ENCODE measurements around the gene STARD9. TPM values are rescaled to one million over a fixed set of nuclear protein-coding genes. Genes with fewer than 3 reads are reported as not detected.
A peak's percentile ranks its signal among the peaks of the same experiment; 100 is the strongest.

The STARD9 gene
- total and polyA plus RNA-seq, 10 of the 15 experiments (the other 5 are each of a cell fraction or from before 2014, with no cell fraction given), result 0.58 to 11.5 (median 6.1) TPM

DNA sequence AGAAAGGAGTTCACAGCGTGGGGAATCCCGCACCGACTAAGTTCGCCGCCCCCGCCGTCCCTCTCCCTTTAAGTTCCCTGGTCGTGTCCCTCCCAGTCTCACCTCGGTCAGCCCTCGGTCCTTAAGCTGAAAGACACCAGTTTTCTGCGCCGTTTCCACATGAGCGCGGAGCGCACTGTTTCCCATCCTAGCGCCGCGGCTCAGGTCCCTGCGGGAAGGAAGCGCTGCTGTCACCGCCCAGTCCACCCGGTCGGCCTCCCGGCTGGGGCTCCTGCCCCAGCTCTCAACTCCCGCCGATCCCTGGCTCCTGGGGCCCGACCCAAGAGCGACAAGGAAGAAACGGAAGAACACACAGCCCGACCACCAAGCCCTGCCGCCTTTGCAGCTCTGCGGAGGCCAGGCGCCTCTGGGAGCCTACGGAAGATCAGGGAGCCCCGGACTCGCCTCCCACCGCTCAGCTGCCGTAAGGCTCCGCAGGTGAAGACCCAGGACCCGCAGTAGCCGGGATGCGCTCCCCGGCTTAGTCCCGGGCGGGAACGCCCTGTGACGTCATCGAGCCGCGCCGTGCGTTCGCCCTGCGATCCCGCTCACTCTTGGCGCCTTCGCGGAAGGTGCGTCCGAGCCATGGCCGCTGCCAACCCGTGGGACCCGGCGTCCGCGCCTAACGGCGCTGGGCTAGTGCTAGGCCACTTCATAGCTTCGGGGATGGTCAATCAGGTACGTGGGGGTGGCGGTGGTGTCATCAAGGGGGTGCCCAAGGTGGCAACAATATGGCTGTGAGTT lies 27.0 kb upstream of the STARD9 start, which contains the start of the genes HAUS2 and LRRC57 (continued):
- TF ChIP-seq E4F1 (IDR thresholded peaks at IDR 0.05; ENCODE audit: borderline replicate concordance, partially characterized antibody) (peak; percentile 18), RUNX3 (IDR thresholded peaks at IDR 0.05; ENCODE audit: low read length) (peak; percentile 46; the same call in 1 of the 2 replicates), WRNIP1 (IDR thresholded peaks at IDR 0.05; ENCODE audit: borderline replicate concordance, low read depth, low read length) (no peak), CBFB (IDR thresholded peaks at IDR 0.05; ENCODE audit: low read depth) (no peak; the same call in 1 of the 2 replicates), BMI1 (IDR thresholded peaks at IDR 0.05; ENCODE audit: borderline replicate concordance) (no peak), NR2C2 (IDR thresholded peaks at IDR 0.05; ENCODE audit: borderline replicate concordance, control insufficient read depth, insufficient read length, low read depth) (no peak), SMARCA5 (IDR thresholded peaks at IDR 0.05) (0 out of 2 replicates have a peak, but pooled peaks have one; percentile 51), SIN3A (IDR thresholded peaks at IDR 0.05; ENCODE audit: low read depth, low read length) (peak; percentile 80; the same call in 1 of the 2 replicates), POLR2AphosphoS2 (IDR thresholded peaks at IDR 0.05; ENCODE audit: low read depth, low read length) (peak; percentile 82), GABPA (IDR thresholded peaks at IDR 0.05; ENCODE audit: low read depth) (no peak), CBX3 (IDR thresholded peaks at IDR 0.05; ENCODE audit: borderline replicate concordance, low read depth) (no peak), TARDBP (IDR thresholded peaks at IDR 0.05; ENCODE audit: borderline replicate concordance) (no peak; the same call in 1 of the 2 replicates), EED (IDR thresholded peaks at IDR 0.05; ENCODE audit: low read depth) (0 out of 2 replicates have a peak, but pooled peaks have one; percentile 33), TAF1 (IDR thresholded peaks at IDR 0.05; ENCODE audit: borderline replicate concordance, low read depth, low read length) (peak; percentile 82; the same call in 1 of the 2 replicates), CREM (IDR thresholded peaks at IDR 0.05; ENCODE audit: low read depth) (peak; percentile 99), NR2F1 (conservative IDR thresholded peaks at IDR 0.05) (0 out of 2 replicates have a peak, but pooled peaks have one; percentile 40), SIX5 (IDR thresholded peaks at IDR 0.05; ENCODE audit: low read depth, low read length, severe bottlenecking) (no peak)
- TF ChIP-seq, protein P1, sequence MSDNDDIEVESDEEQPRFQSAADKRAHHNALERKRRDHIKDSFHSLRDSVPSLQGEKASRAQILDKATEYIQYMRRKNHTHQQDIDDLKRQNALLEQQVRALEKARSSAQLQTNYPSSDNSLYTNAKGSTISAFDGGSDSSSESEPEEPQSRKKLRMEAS (IDR thresholded peaks at IDR 0.05; ENCODE audit: low read depth, low read length), result peak; percentile 60
- TF ChIP-seq, protein P2, sequence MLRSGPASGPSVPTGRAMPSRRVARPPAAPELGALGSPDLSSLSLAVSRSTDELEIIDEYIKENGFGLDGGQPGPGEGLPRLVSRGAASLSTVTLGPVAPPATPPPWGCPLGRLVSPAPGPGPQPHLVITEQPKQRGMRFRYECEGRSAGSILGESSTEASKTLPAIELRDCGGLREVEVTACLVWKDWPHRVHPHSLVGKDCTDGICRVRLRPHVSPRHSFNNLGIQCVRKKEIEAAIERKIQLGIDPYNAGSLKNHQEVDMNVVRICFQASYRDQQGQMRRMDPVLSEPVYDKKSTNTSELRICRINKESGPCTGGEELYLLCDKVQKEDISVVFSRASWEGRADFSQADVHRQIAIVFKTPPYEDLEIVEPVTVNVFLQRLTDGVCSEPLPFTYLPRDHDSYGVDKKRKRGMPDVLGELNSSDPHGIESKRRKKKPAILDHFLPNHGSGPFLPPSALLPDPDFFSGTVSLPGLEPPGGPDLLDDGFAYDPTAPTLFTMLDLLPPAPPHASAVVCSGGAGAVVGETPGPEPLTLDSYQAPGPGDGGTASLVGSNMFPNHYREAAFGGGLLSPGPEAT (IDR thresholded peaks at IDR 0.05; ENCODE audit: low read depth), result peak; percentile 89
- TF ChIP-seq, protein P3, sequence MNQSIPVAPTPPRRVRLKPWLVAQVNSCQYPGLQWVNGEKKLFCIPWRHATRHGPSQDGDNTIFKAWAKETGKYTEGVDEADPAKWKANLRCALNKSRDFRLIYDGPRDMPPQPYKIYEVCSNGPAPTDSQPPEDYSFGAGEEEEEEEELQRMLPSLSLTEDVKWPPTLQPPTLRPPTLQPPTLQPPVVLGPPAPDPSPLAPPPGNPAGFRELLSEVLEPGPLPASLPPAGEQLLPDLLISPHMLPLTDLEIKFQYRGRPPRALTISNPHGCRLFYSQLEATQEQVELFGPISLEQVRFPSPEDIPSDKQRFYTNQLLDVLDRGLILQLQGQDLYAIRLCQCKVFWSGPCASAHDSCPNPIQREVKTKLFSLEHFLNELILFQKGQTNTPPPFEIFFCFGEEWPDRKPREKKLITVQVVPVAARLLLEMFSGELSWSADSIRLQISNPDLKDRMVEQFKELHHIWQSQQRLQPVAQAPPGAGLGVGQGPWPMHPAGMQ (IDR thresholded peaks at IDR 0.05; ENCODE audit: borderline replicate concordance), result no peak
- TF ChIP-seq, protein P4, sequence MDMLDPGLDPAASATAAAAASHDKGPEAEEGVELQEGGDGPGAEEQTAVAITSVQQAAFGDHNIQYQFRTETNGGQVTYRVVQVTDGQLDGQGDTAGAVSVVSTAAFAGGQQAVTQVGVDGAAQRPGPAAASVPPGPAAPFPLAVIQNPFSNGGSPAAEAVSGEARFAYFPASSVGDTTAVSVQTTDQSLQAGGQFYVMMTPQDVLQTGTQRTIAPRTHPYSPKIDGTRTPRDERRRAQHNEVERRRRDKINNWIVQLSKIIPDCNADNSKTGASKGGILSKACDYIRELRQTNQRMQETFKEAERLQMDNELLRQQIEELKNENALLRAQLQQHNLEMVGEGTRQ (IDR thresholded peaks at IDR 0.05; ENCODE audit: borderline replicate concordance, low read depth, low read length), result no peak

Data from GM12878 (cell line).